Measurements from ENCODE around the gene DDX60.

GRCh38 chr4:168259096-168259495 lies 59.5 kb downstream of the DDX60 start:
- no peak for TF ChIP-seq CTCF (IDR thresholded peaks at IDR 0.05)
- TF ChIP-seq POLR2A (IDR thresholded peaks at IDR 0.05), result no peak
